ENCODE data around the gene AHNAK2.

AHNAK2 gene

DNA sequence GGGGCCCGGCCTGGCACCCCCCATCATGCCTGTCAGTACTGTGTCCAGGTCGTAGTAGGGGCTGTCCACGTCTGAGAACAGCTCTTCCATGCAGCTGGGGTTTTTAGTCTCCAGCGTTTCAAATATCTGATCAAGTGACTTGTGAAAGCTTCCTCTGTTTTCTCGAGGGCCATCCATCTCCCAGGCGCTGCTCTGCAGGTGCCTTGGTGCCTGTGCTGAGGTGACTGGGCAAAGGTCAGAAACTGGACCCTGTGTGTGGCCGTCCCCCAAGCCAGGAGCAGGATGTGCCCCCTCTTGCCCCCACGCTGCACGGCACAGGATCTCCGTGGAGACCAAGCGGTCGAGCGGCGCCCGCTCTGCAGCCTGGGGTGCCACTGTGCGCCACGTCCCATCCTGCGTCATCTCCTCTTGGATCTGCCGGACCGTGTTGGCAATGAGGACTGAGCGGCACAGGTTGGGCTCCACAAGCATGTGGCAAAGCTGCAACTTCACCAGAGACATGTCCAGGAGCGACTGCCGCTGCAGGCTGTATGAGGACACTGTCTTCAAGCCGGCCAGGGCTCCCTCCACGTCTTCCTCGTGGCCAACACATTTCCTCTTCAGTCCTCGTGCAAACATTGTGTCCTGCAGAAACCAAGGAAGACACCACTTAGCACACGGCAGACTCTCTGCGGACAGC lies 33.3 kb upstream of the AHNAK2 start:
- no peak for DNase-seq

- no peak for DNase-seq
These were observed 32.7 kb upstream of the AHNAK2 start for GRCh38 chr14:105010891-105011291.

DNA sequence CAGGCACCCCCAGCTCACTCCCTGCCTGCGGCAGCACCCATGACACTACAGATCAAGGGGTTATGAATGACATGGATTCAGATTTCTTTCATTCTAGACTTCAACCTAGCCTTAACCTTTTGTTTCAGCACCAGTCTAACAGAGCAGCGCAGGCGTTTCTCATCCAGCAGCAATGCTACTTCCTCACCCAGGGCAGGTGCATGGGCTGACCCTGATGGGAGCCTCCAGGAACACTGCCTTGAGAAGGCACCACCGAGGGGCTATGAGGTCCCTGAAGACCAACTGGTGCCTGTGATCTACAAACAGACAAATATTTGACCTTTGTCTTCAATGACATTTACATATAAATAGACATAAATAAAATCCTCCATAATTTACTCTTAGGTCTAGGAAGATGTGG lies 31.9 kb upstream of the AHNAK2 start:
- no peak for DNase-seq

DNA sequence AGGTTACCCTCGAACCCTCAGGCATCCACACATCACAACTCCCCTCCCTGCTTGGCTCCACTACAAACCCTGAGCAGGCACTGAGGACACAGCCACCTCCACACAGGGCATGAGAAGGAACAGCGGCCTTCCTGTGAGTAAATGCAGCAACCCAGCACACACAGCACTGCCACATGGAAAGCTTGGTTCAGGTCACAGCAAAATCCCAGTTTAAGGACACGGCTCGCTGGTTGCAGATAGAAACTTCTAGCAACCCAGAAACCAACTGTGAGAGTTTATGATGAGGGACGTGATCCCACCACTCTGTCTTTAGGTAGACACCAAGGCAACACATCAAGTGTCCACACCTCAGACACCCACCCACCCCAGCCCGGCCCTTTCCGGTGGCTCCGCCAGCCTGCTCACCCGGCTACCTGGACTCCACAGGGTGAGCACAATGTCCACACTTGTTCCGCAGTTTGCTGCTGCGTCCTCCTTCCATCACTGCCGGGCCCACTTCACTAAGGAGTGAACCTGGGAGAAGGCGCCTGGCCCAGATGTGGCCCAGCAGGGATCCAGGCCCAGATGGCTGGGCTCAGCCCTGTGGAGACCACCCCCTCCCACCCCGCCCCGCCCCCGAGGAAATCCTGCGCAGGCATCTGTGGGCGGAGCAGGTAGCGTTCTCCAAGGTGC lies 29.6 kb upstream of the AHNAK2 start:
- no peak for DNase-seq

DNA sequence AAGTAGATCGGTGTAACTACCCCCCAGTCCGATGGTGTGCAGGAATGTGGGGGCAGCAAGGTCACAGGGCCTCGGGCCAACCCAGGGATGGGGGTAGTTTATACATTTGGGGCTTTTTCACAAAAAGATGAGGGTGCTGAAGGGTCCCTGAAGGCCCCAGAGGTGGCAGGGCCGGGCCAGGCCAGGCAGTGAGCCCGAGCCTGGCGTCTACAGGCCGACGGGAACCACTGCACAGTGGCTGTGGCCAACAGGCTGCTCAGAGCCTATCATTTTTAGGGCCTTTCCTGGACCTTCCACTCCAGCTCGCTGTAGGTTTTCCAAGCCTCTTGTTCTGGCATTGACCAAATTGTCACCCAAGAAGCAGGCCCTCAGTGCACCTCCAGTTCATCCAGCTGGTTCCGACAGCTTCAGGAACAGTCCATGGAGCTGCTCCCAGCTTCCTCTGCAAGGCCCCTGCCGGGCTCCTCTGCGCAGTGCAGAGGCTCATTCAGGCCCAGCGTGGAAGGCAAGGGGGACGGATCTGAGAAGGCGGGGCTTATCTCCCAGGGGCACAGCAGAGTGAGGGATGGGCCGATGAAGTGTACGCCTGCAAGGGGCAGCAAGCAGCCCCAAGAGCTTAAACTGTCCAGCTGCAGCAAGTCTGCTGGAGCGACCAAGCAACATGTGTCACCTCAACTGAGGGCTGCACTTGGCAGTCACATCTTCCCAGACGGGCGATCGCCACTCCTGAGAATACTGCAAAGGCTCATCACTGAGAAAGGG lies 28.8 kb upstream of the AHNAK2 start:
- no peak for DNase-seq

DNA sequence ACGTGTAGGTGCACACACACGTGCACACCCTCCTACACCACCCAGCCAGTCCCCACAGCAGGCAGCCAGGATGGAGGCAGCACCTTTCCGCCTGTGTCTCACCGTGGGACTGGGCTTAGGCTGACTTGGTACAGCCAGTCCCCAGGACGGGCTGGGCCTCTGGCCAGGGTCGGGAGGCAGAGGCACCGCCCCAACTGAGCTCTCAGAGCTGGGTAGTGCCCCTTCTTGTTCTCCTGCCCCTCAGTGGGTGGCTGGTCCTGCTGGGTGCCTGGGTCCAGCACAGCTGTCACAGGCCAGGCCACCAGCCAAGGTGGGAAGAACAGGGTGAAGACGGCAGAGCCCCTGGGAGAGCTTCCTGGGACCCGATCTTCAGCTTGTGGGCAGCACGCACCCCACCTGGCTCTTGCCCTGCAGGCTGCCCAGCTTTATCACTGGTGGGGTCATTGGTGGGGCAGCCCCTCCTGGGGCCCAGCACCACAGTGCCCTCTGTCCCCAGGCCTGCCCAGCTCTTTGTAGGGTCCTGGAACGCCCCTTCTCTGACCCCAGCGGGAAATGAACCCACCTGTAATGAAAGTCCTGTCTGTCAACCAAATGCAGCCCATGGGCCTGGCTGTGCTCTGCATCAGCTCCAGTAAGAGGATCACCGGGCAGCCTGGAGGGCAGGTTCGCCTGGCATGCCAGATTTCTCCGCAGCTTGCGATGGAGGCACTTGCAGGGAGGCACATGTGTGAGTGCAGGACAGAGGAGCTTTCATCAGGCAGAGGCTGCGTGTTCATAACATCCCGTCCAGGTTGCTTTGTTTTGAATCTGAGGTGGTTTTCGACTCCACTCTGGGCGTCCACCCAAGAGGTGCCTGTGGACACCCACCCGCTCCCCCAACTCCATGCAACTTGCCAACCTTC lies 28.0 kb upstream of the AHNAK2 start:
- DNase-seq, result no peak

DNA sequence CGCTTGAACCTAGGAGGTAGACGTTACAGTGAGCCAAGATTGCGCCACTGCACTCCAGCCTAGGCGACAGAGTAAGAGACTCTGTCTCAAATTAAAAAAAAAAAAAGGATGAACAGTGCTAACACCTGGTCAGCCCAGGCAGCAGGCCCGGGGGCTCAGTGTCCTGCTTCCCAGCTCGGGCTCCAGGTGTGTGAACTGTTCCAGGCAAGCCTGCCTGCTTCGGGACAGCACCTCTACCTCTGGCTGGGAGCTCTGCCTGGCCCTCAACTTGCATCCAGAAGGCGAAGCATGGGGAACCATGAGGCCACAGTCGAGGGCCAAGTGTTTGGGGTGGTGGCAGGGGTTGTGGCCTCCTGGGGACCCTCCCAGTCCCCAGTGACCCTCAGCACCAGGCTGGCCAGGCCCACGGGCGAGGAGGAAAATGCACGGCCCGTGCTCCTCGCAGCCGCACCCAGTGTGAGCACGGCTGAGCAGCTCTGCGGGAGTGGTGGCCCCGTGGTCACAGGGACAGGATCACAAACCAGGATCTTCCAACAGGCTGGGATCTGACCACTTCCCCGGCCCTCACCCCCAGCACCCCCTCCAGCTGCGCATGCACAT lies 27.3 kb upstream of the AHNAK2 start:
- DNase-seq, result no peak

- no peak for DNase-seq
These were observed 21.2 kb upstream of the AHNAK2 start for GRCh38 chr14:104999361-104999760.

GRCh38 chr14:104998801-104999200 lies 20.6 kb upstream of the AHNAK2 start:
- DNase-seq, result no peak

- DNase-seq, result no peak
These were observed 18.3 kb upstream of the AHNAK2 start for GRCh38 chr14:104996483-104996882.

- DNase-seq, result no peak
These were observed 17.9 kb upstream of the AHNAK2 start for GRCh38 chr14:104996032-104996431.

GRCh38 chr14:104994978-104995377 lies 16.8 kb upstream of the AHNAK2 start:
- DNase-seq, result no peak

DNA sequence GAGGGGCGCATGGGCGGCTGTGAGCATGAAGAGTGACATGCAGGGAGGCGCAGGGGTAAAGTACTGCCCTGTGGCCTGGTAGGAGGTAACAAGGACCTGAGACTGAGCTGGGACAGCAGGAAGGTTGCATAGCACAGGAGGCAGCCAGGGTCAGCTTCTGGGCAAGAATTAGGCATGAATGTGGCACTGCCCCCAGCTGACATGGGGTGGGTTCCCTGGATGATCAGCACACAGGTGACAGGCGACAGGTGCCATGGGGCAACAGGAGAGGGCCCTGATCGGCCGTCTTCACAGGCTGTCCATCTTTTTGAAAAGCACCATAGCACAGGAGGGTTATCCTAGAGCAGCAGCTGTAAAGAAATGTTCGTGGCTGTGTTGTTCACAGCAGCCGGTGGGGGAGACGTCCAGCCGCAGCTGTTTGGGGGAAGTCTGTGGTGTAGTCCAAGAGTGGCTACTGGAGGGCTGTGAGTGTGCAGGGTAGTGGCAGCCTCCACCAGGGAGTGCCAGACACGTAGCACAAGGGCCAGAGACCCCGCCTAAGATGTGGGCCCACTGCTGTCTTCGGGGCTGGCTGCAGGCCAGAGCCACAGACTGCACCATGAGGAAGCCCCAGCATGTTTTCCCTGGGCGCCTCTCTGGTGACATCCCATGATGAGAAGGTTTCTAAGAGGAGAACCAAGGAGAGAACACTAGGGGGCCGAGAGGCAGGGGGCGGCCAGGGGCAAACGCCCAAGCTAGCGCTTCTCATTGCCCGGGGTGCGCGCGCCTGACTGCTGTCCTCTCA lies 15.8 kb upstream of the AHNAK2 start:
- no peak for DNase-seq

DNA sequence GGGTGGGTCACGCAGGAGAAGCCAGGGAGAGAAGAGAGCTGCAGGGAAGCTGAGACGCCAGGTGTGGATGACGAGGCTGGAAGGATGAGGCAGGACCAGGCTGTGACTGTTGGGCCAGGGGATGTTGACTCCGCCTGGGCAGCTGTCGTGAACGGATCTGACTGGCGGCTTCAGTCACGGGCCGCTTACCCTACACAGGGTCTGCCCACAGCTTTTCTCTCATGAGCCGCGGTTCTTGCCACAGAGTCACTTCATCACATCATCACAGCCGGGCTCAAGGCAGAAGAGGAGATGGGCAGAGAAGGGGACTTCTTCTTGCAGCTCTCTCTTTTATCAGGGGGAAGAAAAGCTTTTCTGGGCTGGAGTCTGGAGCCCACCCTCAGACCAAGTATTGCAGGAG lies 15.1 kb upstream of the AHNAK2 start:
- no peak for DNase-seq

- DNase-seq, result no peak
These were observed 14.3 kb upstream of the AHNAK2 start for GRCh38 chr14:104992501-104992900.

- DNase-seq, result no peak
These were observed 13.7 kb upstream of the AHNAK2 start for GRCh38 chr14:104991896-104992230.

GRCh38 chr14:104989951-104990303 lies 11.8 kb upstream of the AHNAK2 start:
- DNase-seq, result no peak

DNA sequence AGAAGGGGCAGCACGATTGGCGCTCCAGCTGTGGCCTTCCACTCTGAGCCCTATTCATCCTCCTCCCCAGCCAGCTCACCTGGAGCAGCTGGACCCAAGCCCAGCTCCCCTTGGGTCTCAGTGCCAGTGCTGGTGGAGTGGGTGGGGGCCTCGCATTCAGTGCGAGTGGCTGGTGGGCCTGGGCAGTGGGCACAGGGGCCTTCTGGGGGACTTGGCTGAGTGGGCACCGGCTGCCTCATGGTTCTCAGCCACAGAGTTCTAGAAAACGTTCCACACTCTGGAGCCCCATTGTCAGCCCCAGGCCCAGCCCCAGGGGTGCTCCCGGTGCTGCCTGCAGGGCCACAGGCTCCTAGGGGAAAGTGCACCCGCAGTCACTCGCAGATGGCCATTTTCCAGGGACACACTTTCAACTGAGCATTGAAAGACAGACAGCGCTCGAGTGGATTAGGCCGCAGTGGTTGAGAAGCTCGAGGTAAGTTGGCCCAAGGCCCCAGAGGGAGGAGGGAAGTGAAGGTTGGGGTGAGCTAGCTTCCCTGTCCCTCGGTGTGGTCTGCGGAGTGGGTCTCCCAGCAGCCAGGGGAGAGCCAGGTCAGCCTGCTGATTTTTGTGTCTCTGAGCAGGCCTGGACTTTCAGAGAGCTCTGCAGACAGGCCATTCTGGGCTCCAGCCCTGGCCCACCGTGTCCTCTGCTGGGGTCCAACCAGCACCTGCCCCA lies 11.2 kb upstream of the AHNAK2 start:
- no peak for DNase-seq

DNA sequence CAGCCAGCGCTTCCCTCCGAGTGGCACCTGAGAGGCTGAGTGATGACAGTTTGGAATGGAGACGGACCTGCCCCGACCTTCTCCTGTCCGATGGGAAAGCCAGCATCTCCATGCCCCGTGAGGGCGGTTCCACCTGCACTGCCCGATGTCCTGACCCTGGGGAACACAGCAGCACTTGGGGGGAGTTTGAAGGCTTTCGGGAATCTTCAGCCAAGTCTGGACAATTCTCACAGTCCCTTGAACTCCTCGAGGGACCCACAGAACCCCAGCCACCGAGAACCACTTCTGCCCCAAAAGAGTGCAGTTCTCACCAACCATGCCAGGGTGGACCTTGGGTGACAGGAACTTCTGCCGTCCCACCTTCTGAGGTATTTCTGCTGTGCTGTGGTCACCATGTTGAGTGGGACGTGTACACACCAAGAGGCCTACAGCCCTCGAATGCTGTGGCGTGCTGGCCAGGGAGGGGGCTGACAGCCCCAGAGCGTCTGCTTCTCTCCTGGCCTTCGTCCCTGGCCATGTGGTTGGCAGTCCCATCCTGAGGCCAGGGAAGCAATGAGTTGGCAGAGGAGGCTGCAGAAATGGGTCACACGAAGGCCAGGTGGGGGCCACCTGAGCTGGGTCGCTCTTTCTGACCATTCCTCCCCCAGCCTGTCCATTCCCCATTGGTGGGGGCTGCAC lies 8.5 kb upstream of the AHNAK2 start:
- DNase-seq, result no peak

GRCh38 chr14:104985675-104986486 lies 7.7 kb upstream of the AHNAK2 start, which contains the start of gene CLBA1:
Gene CLBA1, plus strand, starts transcription at chr14:104985788. Its CDS starts 644 bp downstream, at chr14:104986432.
- DNase-seq, result peak; percentile 92
